ENCODE measurements around the gene TEC.

- TF ChIP-seq, protein P1, sequence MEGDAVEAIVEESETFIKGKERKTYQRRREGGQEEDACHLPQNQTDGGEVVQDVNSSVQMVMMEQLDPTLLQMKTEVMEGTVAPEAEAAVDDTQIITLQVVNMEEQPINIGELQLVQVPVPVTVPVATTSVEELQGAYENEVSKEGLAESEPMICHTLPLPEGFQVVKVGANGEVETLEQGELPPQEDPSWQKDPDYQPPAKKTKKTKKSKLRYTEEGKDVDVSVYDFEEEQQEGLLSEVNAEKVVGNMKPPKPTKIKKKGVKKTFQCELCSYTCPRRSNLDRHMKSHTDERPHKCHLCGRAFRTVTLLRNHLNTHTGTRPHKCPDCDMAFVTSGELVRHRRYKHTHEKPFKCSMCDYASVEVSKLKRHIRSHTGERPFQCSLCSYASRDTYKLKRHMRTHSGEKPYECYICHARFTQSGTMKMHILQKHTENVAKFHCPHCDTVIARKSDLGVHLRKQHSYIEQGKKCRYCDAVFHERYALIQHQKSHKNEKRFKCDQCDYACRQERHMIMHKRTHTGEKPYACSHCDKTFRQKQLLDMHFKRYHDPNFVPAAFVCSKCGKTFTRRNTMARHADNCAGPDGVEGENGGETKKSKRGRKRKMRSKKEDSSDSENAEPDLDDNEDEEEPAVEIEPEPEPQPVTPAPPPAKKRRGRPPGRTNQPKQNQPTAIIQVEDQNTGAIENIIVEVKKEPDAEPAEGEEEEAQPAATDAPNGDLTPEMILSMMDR (IDR thresholded peaks at IDR 0.05 in 2 of 3, conservative IDR thresholded peaks at IDR 0.05 in 1 of 3; ENCODE audit: borderline replicate concordance in 1 of 3, insufficient read depth in 1 of 3, low read depth in 2 of 3, low read length in 2 of 3): no peak
- TF ChIP-seq SRF (IDR thresholded peaks at IDR 0.05; ENCODE audit: low read depth) (no peak), RAD21 (IDR thresholded peaks at IDR 0.05; ENCODE audit: low read depth) (no peak), ATF3 (IDR thresholded peaks at IDR 0.05) (no peak)
Observed at GRCh38 chr4:48270523-48270897, 872 bp upstream of the TEC start.
